PC-3 (cell line): ENCODE data around the gene CCPG1. TPM values are rescaled to one million over a fixed set of nuclear protein-coding genes. Genes with fewer than 3 reads are reported as not detected.

Experiments used
- ATAC-seq: fragments of 200-7000 bp; cut with Tn5 transposase; 2 replicates; pipeline ENCODE4 v1.9.1; 2020; ENCODE audit warnings: mild to moderate bottlenecking, moderate library complexity
- BruUV-seq: library from RNA; stranded (reverse); fragments of 400-500 nt; replicated peaks from 2 replicates; lab custom pipeline; 2021; lab: Mats Ljungman, UMichigan
- CTCF ChIA-PET: fragments of 300-600 bp; sonication (Branson Sonifier 250); formaldehyde crosslinking; loops from one replicate; lab custom pipeline; 2022; ENCODE audit warnings: antibody characterized with exemption; lab: Charles Lee
- POLR2A ChIA-PET: fragments of 300-600 bp; sonication (Branson Sonifier 250); formaldehyde crosslinking; loops from one replicate; lab custom pipeline; 2022; ENCODE audit warnings: antibody characterized with exemption; ENCODE audit not compliant: unreplicated experiment; lab: Charles Lee
- DNase-seq: peaks from one replicate; pipeline ENCODE4 v3.0.0-alpha.2; 2015
- H2AFZ ChIP-seq: fragments of 300-600 bp; sonication (generic); 2 replicates; pipeline ENCODE4 v1.6.0; 2016; ENCODE audit warnings: antibody characterized with exemption, low read length
- H3F3A ChIP-seq: fragments of 300-600 bp; sonication (generic); one replicate; pipeline ENCODE4 v1.6.0; 2017; ENCODE audit warnings: antibody characterized with exemption, low read length, control low read depth, mild to moderate bottlenecking; ENCODE audit not compliant: unreplicated experiment
- H3K27ac ChIP-seq: fragments of 300-600 bp; sonication (generic); 2 replicates; pipeline ENCODE4 v1.5.1; 2016; ENCODE audit warnings: mild to moderate bottlenecking, low read length
- H3K27me3 ChIP-seq: fragments of 300-600 bp; sonication (generic); 2 replicates; pipeline ENCODE4 v1.6.1; 2016; ENCODE audit warnings: low read length, mixed read lengths
- H3K36me3 ChIP-seq: fragments of 300-600 bp; sonication (generic); 2 replicates; pipeline ENCODE4 v1.6.1; 2016; ENCODE audit warnings: low read depth, mixed run types, low read length, mixed read lengths
- H3K4me1 ChIP-seq: fragments of 300-600 bp; sonication (generic); 2 replicates; pipeline ENCODE4 v1.5.1; 2016; ENCODE audit warnings: low read length; ENCODE audit not compliant: insufficient read depth
- H3K4me2 ChIP-seq: fragments of 300-600 bp; sonication (generic); 2 replicates; pipeline ENCODE4 v1.6.0; 2016; ENCODE audit warnings: low read length
- H3K4me3 ChIP-seq: fragments of 300-600 bp; sonication (generic); 2 replicates; pipeline ENCODE4 v1.5.1; 2016; ENCODE audit warnings: mild to moderate bottlenecking, low read length, mixed read lengths
- H3K79me2 ChIP-seq: fragments of 300-600 bp; sonication (generic); 2 replicates; pipeline ENCODE4 v1.6.1; 2017; ENCODE audit warnings: low read length, mixed read lengths
- H3K9ac ChIP-seq: fragments of 300-600 bp; sonication (generic); 2 replicates; pipeline ENCODE4 v1.6.0; 2016; ENCODE audit warnings: mild to moderate bottlenecking, low read length
- H3K9me2 ChIP-seq: fragments of 300-600 bp; sonication (generic); replicated peaks from 2 replicates; pipeline ENCODE4 v1.6.1; 2016; ENCODE audit warnings: mixed run types, low read length, mixed read lengths
- H3K9me3 ChIP-seq: fragments of 300-600 bp; sonication (generic); 2 replicates; pipeline ENCODE4 v1.6.1; 2016; ENCODE audit warnings: low read length, mixed read lengths
- H4K20me1 ChIP-seq: fragments of 300-600 bp; sonication (generic); 2 replicates; pipeline ENCODE4 v1.6.1; 2016; ENCODE audit warnings: low read length, mixed read lengths
- EZH2 ChIP-seq: fragments of 300-600 bp; sonication (generic); IDR thresholded peaks from one replicate; pipeline ENCODE4 v1.6.1; 2017; ENCODE audit warnings: antibody characterized with exemption, mild to moderate bottlenecking, low read length; ENCODE audit not compliant: unreplicated experiment
- EZH2phosphoT487 ChIP-seq: fragments of 300-600 bp; sonication (generic); IDR thresholded peaks from 2 replicates; pipeline ENCODE4 v1.6.1; 2018; ENCODE audit warnings: mild to moderate bottlenecking, antibody characterized with exemption, low read length, borderline replicate concordance
- intact Hi-C: fragments of 100-400 bp; cut with micrococcal nuclease; formaldehyde crosslinking; loops from 2 replicates; pipeline ENCODE4 v1.9.0; 2023
- total RNA-seq: library from RNA; depleted of rRNA; stranded (reverse); fragments of >200 nt; gene quantifications from 2 replicates; pipeline ENCODE4 v1.2.3, GENCODE V29; 2014
- TF ChIP-seq, protein P1 (sequence below): fragments of 300-600 bp; sonication (generic); conservative IDR thresholded peaks from 2 replicates; pipeline ENCODE4 v1.5.1; 2017; ENCODE audit warnings: antibody characterized with exemption, low read depth, mild to moderate bottlenecking, low read length

CCPG1 gene
- total RNA-seq, 1 experiment from 2014 or later = 7.8 TPM

DNA sequence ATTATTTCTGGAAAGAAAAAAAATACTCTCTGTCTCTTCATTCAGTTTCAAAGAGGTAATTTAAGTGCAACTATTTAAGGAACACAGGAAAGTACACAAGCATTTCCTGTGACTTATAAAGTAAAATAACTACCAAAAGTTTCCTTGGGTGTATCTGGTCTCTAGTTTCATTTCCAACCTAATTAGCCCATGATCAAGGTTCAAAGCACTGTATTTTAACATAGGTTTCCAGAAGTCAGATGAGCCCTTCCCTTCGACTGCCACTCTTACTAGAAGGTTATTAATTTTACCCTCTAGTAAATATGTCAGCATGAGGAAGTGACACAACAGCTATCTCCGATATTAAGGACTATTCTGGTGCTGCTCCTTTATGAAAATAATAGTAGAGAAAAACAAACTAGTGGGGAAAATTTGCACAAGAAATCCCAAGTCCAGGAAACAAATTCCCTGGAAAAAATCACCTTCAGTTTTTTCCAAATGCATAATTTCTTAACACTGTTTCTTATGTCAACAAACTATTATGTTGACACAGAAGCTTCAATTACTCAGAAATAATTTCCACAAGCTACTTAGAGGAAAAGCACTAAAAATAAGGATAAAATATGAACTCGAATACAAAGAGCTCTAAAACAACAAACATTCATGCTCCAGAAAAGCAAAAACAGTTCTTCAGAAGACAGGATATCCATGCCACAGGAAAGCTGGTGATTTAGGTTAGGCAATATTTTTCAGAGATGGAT, 35.3 kb downstream of the CCPG1 start:
- POLR2A ChIA-PET = interaction anchor here (0.5 to 0.6 kb wide), 2 partner anchors 36 to 49 kb away, joined by 3 to 4 read pairs; partner anchors contain the start of genes CCPG1 and PIERCE2
- CTCF ChIA-PET = no interaction called here

DNA sequence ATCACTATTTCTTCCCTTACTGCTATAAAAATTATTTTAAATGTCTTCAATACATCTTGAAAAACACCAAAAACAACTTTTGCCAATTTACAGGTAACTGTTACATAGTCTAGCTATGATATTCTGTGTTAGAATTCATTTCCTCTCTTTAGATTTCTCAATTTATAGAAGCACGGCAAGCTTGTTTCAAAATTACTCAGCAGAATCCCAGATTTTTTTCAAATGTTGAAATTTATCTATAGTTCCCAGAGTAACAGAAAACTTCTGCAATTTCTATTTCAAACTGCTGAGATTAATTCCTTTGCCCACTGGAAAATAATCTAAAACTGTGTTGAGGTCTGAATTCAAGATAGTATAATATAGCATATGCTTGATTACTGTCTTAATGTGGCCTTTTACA, 41.2 kb downstream of the CCPG1 start:
- no peak for ATAC-seq
- intact Hi-C loops = no loop called here
- BruUV-seq = no TSS peak
- no peak overlapping the region for H3K27ac ChIP-seq
- no peak for DNase-seq
- H3K4me3 ChIP-seq = no peak overlapping the region
- no peaks in the 10 kb centered on the region for H3K79me2 ChIP-seq
- H3K4me2 ChIP-seq = no peak overlapping the region
- no peaks in the 10 kb centered on the region for H3K9me2 ChIP-seq
- H3K9ac ChIP-seq = no peak overlapping the region
- TF ChIP-seq EZH2phosphoT487 (no peak), EZH2 (no peak)
- TF ChIP-seq, protein P1, sequence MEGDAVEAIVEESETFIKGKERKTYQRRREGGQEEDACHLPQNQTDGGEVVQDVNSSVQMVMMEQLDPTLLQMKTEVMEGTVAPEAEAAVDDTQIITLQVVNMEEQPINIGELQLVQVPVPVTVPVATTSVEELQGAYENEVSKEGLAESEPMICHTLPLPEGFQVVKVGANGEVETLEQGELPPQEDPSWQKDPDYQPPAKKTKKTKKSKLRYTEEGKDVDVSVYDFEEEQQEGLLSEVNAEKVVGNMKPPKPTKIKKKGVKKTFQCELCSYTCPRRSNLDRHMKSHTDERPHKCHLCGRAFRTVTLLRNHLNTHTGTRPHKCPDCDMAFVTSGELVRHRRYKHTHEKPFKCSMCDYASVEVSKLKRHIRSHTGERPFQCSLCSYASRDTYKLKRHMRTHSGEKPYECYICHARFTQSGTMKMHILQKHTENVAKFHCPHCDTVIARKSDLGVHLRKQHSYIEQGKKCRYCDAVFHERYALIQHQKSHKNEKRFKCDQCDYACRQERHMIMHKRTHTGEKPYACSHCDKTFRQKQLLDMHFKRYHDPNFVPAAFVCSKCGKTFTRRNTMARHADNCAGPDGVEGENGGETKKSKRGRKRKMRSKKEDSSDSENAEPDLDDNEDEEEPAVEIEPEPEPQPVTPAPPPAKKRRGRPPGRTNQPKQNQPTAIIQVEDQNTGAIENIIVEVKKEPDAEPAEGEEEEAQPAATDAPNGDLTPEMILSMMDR = no peak
- no peaks in the 10 kb centered on the region for H3K27me3 ChIP-seq
- CTCF ChIA-PET = interaction anchor here (0.7 kb wide), 1 partner anchor 69 kb away, joined by 3 read pairs; no protein-coding TSS in a partner anchor
- POLR2A ChIA-PET = no interaction called here
- no peaks in the 10 kb centered on the region for H3K9me3 ChIP-seq
- no peak overlapping the region for H2AFZ ChIP-seq
- no peaks in the 10 kb centered on the region for H3K4me1 ChIP-seq
- H4K20me1 ChIP-seq = no peaks in the 10 kb centered on the region
- H3F3A ChIP-seq = no peaks in the 10 kb centered on the region
- no peaks in the 10 kb centered on the region for H3K36me3 ChIP-seq

More for the DNA sequence above, 35.3 kb downstream of the CCPG1 start:
- intact Hi-C loops = loop anchor here (5.0 kb wide), 1 partner anchor 64 kb away; no protein-coding TSS in a partner anchor
- Histone ChIP-seq H3K79me2 (no peaks in the 10 kb centered on the region), H3K36me3 (no peaks in the 10 kb centered on the region), H3K4me2 (0 out of 2 replicates have a peak overlapping the region, but pooled peaks have one; percentile 6), H4K20me1 (no peaks in the 10 kb centered on the region), H3K9ac (no peak overlapping the region), H3F3A (no peaks in the 10 kb centered on the region), H3K9me3 (no peaks in the 10 kb centered on the region), H3K4me3 (no peak overlapping the region), H3K9me2 (no peaks in the 10 kb centered on the region), H2AFZ (no peak overlapping the region), H3K27ac (no peak overlapping the region), H3K27me3 (no peaks in the 10 kb centered on the region), H3K4me1 (peaks cover 7% of the 10 kb centered on the region; the same call in 1 of the 2 replicates)
- TF ChIP-seq EZH2phosphoT487 (no peak), EZH2 (no peak)
- TF ChIP-seq, protein P1 = no peak
- DNase-seq (no peak), ATAC-seq (peak; percentile 40; the same call in 1 of the 2 replicates)
- BruUV-seq = no TSS peak

DNA sequence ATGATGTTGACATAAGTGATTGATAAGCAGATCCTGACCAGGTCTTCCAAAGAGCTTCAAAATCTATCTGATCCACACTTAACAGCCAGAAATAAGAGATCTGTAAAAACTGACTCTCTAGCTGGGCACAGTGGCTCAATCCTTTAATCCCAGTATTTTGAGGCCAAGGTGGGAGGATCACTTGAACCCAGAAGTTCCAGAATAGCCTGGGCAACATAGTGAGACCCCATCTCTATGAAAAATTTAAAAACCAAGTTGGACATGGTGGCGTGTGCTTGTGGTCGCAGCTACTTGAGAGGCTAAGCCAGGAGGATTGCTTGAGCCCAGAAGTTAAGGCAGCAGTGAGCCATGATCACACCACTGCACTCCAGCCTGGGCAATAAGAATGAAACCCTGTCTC, 45.5 kb downstream of the CCPG1 start:
- CTCF ChIA-PET = no interaction called here
- H3K4me2 ChIP-seq = no peak overlapping the region
- no peaks in the 10 kb centered on the region for H3K36me3 ChIP-seq
- DNase-seq (no peak), ATAC-seq (no peak)
- no peak overlapping the region for H3K4me3 ChIP-seq
- no peaks in the 10 kb centered on the region for H3K9me2 ChIP-seq
- H3F3A ChIP-seq = no peaks in the 10 kb centered on the region
- H3K4me1 ChIP-seq = peaks cover 13% of the 10 kb centered on the region; the same call in 1 of the 2 replicates
- no peaks in the 10 kb centered on the region for H3K79me2 ChIP-seq
- TF ChIP-seq EZH2phosphoT487 (no peak), EZH2 (no peak)
- TF ChIP-seq, protein P1 = no peak
- no peak overlapping the region for H3K9ac ChIP-seq
- BruUV-seq = no TSS peak
- intact Hi-C loops = no loop called here
- POLR2A ChIA-PET = no interaction called here
- H3K27me3 ChIP-seq = no peaks in the 10 kb centered on the region
- no peaks in the 10 kb centered on the region for H4K20me1 ChIP-seq
- H3K27ac ChIP-seq = no peak overlapping the region
- H3K9me3 ChIP-seq = no peaks in the 10 kb centered on the region
- no peak overlapping the region for H2AFZ ChIP-seq
